Liver (tissue), 9 donors: Measurements from ENCODE around the gene PRKACA. TPM values are rescaled to one million over a fixed set of nuclear protein-coding genes. Genes with fewer than 3 reads are reported as not detected.

Source experiments
- DNase-seq: peaks from one replicate; pipeline ENCODE4 v3.0.0-alpha.2; 2017; ENCODE audit warnings: low spot score
- H3K27ac ChIP-seq, 2 donors: one replicate each; pipeline ENCODE4 v1.7.0; 2013; ENCODE audit warnings: inconsistent platforms in 2 of 2, low read length in 2 of 2, control low read depth in 1 of 2, low read depth in 1 of 2, mild to moderate bottlenecking in 1 of 2
- H3K27me3 ChIP-seq, 4 donors: one replicate each; pipeline versions ENCODE4 v1.6.1 to v1.7.0; 2013; ENCODE audit warnings: low read length in 3 of 4, inconsistent platforms in 1 of 4, mild to moderate bottlenecking in 1 of 4, moderate library complexity in 1 of 4; ENCODE audit not compliant: control insufficient read depth in 4 of 4, insufficient read depth in 4 of 4
- H3K36me3 ChIP-seq, 4 donors: one replicate each; pipeline versions ENCODE4 v1.6.1 to v1.7.0; 2013; ENCODE audit warnings: low read length in 3 of 4, mild to moderate bottlenecking in 3 of 4, low read depth in 1 of 4, moderate library complexity in 1 of 4; ENCODE audit not compliant: control insufficient read depth in 4 of 4, insufficient read depth in 3 of 4
- H3K4me1 ChIP-seq, 4 donors: one replicate each; pipeline versions ENCODE4 v1.6.1 to v1.7.0; 2013; ENCODE audit warnings: low read length in 3 of 4, mild to moderate bottlenecking in 3 of 4, moderate library complexity in 1 of 4; ENCODE audit not compliant: control insufficient read depth in 4 of 4, insufficient read depth in 4 of 4
- H3K4me3 ChIP-seq, 3 donors: one replicate each; pipeline versions ENCODE4 v1.6.1 to v1.7.0; 2013; ENCODE audit warnings: low read length in 3 of 3, control low read depth in 1 of 3, low read depth in 1 of 3, mild to moderate bottlenecking in 1 of 3
- H3K9ac ChIP-seq, 2 donors: one replicate each; pipeline ENCODE4 v1.7.0; 2013; ENCODE audit warnings: low read length in 2 of 2, mild to moderate bottlenecking in 2 of 2, moderate library complexity in 2 of 2, control low read depth in 1 of 2, low read depth in 1 of 2
- H3K9me3 ChIP-seq, 4 donors: one replicate each; pipeline versions ENCODE4 v1.6.1 to v1.7.0; 2013; ENCODE audit warnings: low read length in 3 of 4; ENCODE audit not compliant: control insufficient read depth in 4 of 4
- EGR1 ChIP-seq, 2 donors: IDR thresholded peaks; 2 replicates each; pipeline ENCODE4 v1.6.1; 2016 to 2018; ENCODE audit warnings: antibody characterized with exemption in 2 of 2, low read depth in 2 of 2
- FOXA1 ChIP-seq: IDR thresholded peaks from 2 replicates; pipeline ENCODE4 v1.6.1; 2016; ENCODE audit warnings: antibody characterized with exemption
- FOXA2 ChIP-seq: IDR thresholded peaks from 2 replicates; pipeline ENCODE4 v1.6.1; 2016; ENCODE audit warnings: antibody characterized with exemption
- GABPA ChIP-seq, 2 donors: IDR thresholded peaks in 1 of 2; conservative IDR thresholded peaks in 1 of 2; 2 replicates each; pipeline ENCODE4 v1.6.1; 2016; ENCODE audit warnings: antibody characterized with exemption in 2 of 2, mild to moderate bottlenecking in 1 of 2, moderate library complexity in 1 of 2
- HNF4A ChIP-seq, 2 donors: conservative IDR thresholded peaks; 2 replicates each; pipeline ENCODE4 v1.6.1; 2016; ENCODE audit warnings: antibody characterized with exemption in 2 of 2, mild to moderate bottlenecking in 2 of 2
- HNF4G ChIP-seq: IDR thresholded peaks from 2 replicates; pipeline ENCODE4 v1.6.1; 2016; ENCODE audit warnings: antibody characterized with exemption
- JUND ChIP-seq, 2 donors: IDR thresholded peaks; 2 replicates each; pipeline ENCODE4 v1.6.1; 2016; ENCODE audit warnings: antibody characterized with exemption in 2 of 2
- NR2F2 ChIP-seq: IDR thresholded peaks from 2 replicates; pipeline ENCODE4 v1.6.1; 2016; ENCODE audit warnings: antibody characterized with exemption
- RAD21 ChIP-seq, 2 donors: IDR thresholded peaks; 2 replicates each; pipeline ENCODE4 v1.6.1; 2016; ENCODE audit warnings: antibody characterized with exemption in 2 of 2, mild to moderate bottlenecking in 2 of 2
- RXRA ChIP-seq, 2 donors: IDR thresholded peaks; 2 replicates each; pipeline ENCODE4 v1.6.1; 2017 to 2018; ENCODE audit warnings: antibody characterized with exemption in 2 of 2, mild to moderate bottlenecking in 1 of 2
- SP1 ChIP-seq: IDR thresholded peaks from 2 replicates; pipeline ENCODE4 v1.6.1; 2018; ENCODE audit warnings: antibody characterized with exemption, mild to moderate bottlenecking
- TAF1 ChIP-seq: conservative IDR thresholded peaks from 2 replicates; pipeline ENCODE4 v1.6.1; 2016; ENCODE audit warnings: antibody characterized with exemption, mild to moderate bottlenecking
- YY1 ChIP-seq: IDR thresholded peaks from 2 replicates; pipeline ENCODE4 v1.6.1; 2016; ENCODE audit warnings: antibody characterized with exemption, mild to moderate bottlenecking
- WGBS: extraction: QIAGEN DNeasy Blood & Tissue Kit; methylation state at CpG from one replicate; pipeline ENCODE4 v1.1.7; 2013; 5-methylcytosine and 5-hydroxymethylcytosine counted together
- polyA plus RNA-seq, 2 donors: library from polyadenylated mRNA; stranded (reverse) in 1 of 2; unstranded in 1 of 2; fragments of 200-250 nt in 1 of 2; fragments of >200 nt in 1 of 2; fragmentation: Nextera tagmentation in 1 of 2; extraction: Ambion mirVana in 1 of 2; gene quantifications; one replicate each; pipeline versions ENCODE4 v1.2.1 to v1.2.3, GENCODE V29; 2013 to 2015
- total RNA-seq, 2 donors: library from RNA; depleted of rRNA; stranded (reverse); fragments of >200 nt; gene quantifications; one replicate each; pipeline ENCODE4 v1.2.3, GENCODE V29; 2014
- TF ChIP-seq, protein P1 (sequence below): IDR thresholded peaks from 2 replicates; pipeline ENCODE4 v1.6.1; 2016; ENCODE audit warnings: antibody characterized with exemption
- TF ChIP-seq, protein P2 (sequence below): IDR thresholded peaks from 2 replicates; pipeline ENCODE4 v1.6.1; 2016; ENCODE audit warnings: antibody characterized with exemption
- TF ChIP-seq, protein P3 (sequence below): fragments of 150-350 bp; IDR thresholded peaks from 2 replicates; pipeline ENCODE4 v1.5.1; 2017; ENCODE audit warnings: improper control_type of control experiment, low read depth, low read length; ENCODE audit not compliant: missing input control
- TF ChIP-seq, protein P4 (sequence below): IDR thresholded peaks from 2 replicates; pipeline ENCODE4 v1.6.1; 2016; ENCODE audit warnings: antibody characterized with exemption, mild to moderate bottlenecking
- TF ChIP-seq, protein P5 (sequence below): IDR thresholded peaks from 2 replicates; pipeline ENCODE4 v1.6.1; 2016; ENCODE audit warnings: antibody characterized with exemption
- donor health status: healthy.
- donor health status: healthy.
- donor health status: healthy.
- donor health status: healthy.
- donor health status: healthy.

Gene PRKACA
- total and polyA plus RNA-seq, 4 donors = 15.5 to 72.4 (median 40.2) TPM

DNA sequence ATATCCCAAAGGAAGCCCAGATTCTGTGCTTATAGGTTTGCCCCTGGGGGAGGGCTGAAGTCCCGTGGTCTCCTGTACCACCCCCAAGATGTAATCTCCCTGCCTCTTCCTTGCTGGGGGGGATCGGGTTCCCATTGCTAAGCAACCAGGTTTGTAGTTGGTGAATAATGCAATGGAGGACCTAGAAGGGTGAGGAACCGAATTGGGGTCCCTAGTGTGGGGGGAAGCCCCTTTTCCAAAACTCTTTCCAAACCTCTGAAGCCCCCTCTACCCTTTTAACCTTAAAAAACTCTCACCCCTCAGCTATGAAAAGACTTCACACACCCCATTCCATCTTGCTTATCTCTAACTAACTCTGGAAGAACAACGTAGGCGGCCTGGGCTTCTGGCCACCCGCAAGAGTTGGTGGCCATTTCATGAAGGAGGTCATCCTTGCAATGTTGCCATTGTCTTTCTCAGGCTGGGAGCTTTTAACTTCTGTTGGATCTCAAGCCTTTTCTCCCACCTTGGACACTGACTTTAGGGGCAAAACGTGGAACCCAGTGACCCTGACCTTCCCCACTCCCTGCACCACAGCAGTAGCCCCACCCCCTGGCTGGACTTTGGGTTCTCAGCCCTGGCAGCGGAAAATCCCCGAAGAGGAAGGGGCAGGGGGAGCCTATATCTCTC is 56.3 kb downstream of the PRKACA start:
- TF ChIP-seq HNF4A (conservative IDR thresholded peaks at IDR 0.05) (peak; percentile 95 to 97), HNF4G (peak; percentile 96), FOXA1 (no peak), JUND (IDR thresholded peaks at IDR 0.05) (peak in 1 of 2 donors; percentile 40), EGR1 (IDR thresholded peaks at IDR 0.05; ENCODE audit: low read depth in 2 of 2) (peak in 1 of 2 donors; percentile 22), NR2F2 (peak; percentile 59), RXRA (IDR thresholded peaks at IDR 0.05) (peak; percentile 83 to 84), SP1 (peak; percentile 70), RAD21 (IDR thresholded peaks at IDR 0.05) (no peak), FOXA2 (no peak), GABPA (IDR thresholded peaks at IDR 0.05 in 1 of 2, conservative IDR thresholded peaks at IDR 0.05 in 1 of 2) (no peak), YY1 (peak; percentile 45), TAF1 (no peak)
- TF ChIP-seq, protein P1, sequence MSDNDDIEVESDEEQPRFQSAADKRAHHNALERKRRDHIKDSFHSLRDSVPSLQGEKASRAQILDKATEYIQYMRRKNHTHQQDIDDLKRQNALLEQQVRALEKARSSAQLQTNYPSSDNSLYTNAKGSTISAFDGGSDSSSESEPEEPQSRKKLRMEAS = peak; percentile 69
- TF ChIP-seq, protein P2, sequence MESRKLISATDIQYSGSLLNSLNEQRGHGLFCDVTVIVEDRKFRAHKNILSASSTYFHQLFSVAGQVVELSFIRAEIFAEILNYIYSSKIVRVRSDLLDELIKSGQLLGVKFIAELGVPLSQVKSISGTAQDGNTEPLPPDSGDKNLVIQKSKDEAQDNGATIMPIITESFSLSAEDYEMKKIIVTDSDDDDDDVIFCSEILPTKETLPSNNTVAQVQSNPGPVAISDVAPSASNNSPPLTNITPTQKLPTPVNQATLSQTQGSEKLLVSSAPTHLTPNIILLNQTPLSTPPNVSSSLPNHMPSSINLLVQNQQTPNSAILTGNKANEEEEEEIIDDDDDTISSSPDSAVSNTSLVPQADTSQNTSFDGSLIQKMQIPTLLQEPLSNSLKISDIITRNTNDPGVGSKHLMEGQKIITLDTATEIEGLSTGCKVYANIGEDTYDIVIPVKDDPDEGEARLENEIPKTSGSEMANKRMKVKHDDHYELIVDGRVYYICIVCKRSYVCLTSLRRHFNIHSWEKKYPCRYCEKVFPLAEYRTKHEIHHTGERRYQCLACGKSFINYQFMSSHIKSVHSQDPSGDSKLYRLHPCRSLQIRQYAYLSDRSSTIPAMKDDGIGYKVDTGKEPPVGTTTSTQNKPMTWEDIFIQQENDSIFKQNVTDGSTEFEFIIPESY = no peak
- TF ChIP-seq, protein P3, sequence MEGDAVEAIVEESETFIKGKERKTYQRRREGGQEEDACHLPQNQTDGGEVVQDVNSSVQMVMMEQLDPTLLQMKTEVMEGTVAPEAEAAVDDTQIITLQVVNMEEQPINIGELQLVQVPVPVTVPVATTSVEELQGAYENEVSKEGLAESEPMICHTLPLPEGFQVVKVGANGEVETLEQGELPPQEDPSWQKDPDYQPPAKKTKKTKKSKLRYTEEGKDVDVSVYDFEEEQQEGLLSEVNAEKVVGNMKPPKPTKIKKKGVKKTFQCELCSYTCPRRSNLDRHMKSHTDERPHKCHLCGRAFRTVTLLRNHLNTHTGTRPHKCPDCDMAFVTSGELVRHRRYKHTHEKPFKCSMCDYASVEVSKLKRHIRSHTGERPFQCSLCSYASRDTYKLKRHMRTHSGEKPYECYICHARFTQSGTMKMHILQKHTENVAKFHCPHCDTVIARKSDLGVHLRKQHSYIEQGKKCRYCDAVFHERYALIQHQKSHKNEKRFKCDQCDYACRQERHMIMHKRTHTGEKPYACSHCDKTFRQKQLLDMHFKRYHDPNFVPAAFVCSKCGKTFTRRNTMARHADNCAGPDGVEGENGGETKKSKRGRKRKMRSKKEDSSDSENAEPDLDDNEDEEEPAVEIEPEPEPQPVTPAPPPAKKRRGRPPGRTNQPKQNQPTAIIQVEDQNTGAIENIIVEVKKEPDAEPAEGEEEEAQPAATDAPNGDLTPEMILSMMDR = no peak
- TF ChIP-seq, protein P4, sequence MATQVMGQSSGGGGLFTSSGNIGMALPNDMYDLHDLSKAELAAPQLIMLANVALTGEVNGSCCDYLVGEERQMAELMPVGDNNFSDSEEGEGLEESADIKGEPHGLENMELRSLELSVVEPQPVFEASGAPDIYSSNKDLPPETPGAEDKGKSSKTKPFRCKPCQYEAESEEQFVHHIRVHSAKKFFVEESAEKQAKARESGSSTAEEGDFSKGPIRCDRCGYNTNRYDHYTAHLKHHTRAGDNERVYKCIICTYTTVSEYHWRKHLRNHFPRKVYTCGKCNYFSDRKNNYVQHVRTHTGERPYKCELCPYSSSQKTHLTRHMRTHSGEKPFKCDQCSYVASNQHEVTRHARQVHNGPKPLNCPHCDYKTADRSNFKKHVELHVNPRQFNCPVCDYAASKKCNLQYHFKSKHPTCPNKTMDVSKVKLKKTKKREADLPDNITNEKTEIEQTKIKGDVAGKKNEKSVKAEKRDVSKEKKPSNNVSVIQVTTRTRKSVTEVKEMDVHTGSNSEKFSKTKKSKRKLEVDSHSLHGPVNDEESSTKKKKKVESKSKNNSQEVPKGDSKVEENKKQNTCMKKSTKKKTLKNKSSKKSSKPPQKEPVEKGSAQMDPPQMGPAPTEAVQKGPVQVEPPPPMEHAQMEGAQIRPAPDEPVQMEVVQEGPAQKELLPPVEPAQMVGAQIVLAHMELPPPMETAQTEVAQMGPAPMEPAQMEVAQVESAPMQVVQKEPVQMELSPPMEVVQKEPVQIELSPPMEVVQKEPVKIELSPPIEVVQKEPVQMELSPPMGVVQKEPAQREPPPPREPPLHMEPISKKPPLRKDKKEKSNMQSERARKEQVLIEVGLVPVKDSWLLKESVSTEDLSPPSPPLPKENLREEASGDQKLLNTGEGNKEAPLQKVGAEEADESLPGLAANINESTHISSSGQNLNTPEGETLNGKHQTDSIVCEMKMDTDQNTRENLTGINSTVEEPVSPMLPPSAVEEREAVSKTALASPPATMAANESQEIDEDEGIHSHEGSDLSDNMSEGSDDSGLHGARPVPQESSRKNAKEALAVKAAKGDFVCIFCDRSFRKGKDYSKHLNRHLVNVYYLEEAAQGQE = peak; percentile 56
- TF ChIP-seq, protein P5, sequence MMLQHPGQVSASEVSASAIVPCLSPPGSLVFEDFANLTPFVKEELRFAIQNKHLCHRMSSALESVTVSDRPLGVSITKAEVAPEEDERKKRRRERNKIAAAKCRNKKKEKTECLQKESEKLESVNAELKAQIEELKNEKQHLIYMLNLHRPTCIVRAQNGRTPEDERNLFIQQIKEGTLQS = no peak
- Histone ChIP-seq H3K27me3 (peaks cover 0 to 3% (median 0%) of the 10 kb centered on the region in 4 donors), H3K9ac (peak overlapping the region in 1 of 2 donors; percentile 65), H3K4me1 (peaks cover 1 to 41% (median 24%) of the 10 kb centered on the region in 4 donors), H3K9me3 (no peaks in the 10 kb centered on the region), H3K27ac (peak overlapping the region; percentile 84 to 89), H3K4me3 (peak overlapping the region; percentile 53 to 79 (median 60)), H3K36me3 (peaks cover 0 to 7% (median 4%) of the 10 kb centered on the region in 4 donors)
- DNase-seq = no peak
- 20% methylated on average over 9 of the region's 9 CpGs for WGBS
